H1 (cell line): ENCODE results near the gene CPHXL2. TPM values are rescaled to one million over a fixed set of nuclear protein-coding genes. Genes with fewer than 3 reads are reported as not detected.

Experiments
- CTCF ChIA-PET: fragments of 300-600 bp; sonication (Branson Sonifier 250); formaldehyde crosslinking; loops from one replicate; lab custom pipeline; 2021; ENCODE audit not compliant: partially characterized antibody; lab: Charles Lee
- POLR2A ChIA-PET: fragments of 300-600 bp; sonication (Branson Sonifier 250); formaldehyde crosslinking; loops from one replicate; lab custom pipeline; 2021; ENCODE audit warnings: inconsistent platforms; ENCODE audit not compliant: partially characterized antibody; lab: Charles Lee
- DNase-seq, 2 experiments: peaks; one replicate each; pipeline versions ENCODE4 v3.0.0 to v3.0.0-alpha.2; 2010 to 2022; ENCODE audit warnings: low spot score in 2 of 2, low read depth in 1 of 2, mixed read lengths in 1 of 2
- FAIRE-seq: peaks from 2 replicates; lab custom pipeline; 2011; peaks lifted over from hg19 to GRCh38; lab: Jason Lieb, UNC
- H2AFZ ChIP-seq: 2 replicates; pipeline ENCODE4 v1.8.1; 2012; ENCODE audit warnings: low read length, inconsistent platforms
- H2AK5ac ChIP-seq: 2 replicates; pipeline ENCODE4 v1.6.1; 2013; ENCODE audit warnings: low read depth, low read length
- H2BK120ac ChIP-seq: replicated peaks from 2 replicates; pipeline ENCODE3; 2013; ENCODE audit warnings: low read depth, low read length, inconsistent platforms
- H2BK12ac ChIP-seq: 2 replicates; pipeline ENCODE4 v1.6.1; 2013; ENCODE audit warnings: low read depth, low read length
- H2BK15ac ChIP-seq: 2 replicates; pipeline ENCODE4 v1.6.1; 2013; ENCODE audit warnings: low read length
- H2BK20ac ChIP-seq: 2 replicates; pipeline ENCODE4 v1.6.1; 2013; ENCODE audit warnings: low read length
- H2BK5ac ChIP-seq: 2 replicates; pipeline ENCODE4 v1.6.1; 2013; ENCODE audit warnings: low read depth, low read length
- H3K14ac ChIP-seq: 2 replicates; pipeline ENCODE4 v1.6.1; 2013; ENCODE audit warnings: inconsistent platforms; ENCODE audit not compliant: insufficient read length
- H3K18ac ChIP-seq: 2 replicates; pipeline ENCODE4 v1.6.1; 2013; ENCODE audit warnings: low read length; ENCODE audit errors: extremely low read depth
- H3K23ac ChIP-seq: 2 replicates; pipeline ENCODE4 v1.6.1; 2013; ENCODE audit warnings: inconsistent platforms; ENCODE audit not compliant: insufficient read length
- H3K23me2 ChIP-seq: 2 replicates; pipeline ENCODE4 v1.6.1; 2013; ENCODE audit warnings: low read depth, low read length
- H3K27ac ChIP-seq: 2 replicates; pipeline ENCODE4 v1.6.1; 2011; ENCODE audit warnings: low read depth, low read length, inconsistent platforms
- H3K27me3 ChIP-seq, 4 experiments: replicated peaks in 1 of 4; 1 replicate in 1 of 4; 2 replicates in 3 of 4; pipeline versions ENCODE4 v1.6.1 to v1.8.1; 2011 to 2013; ENCODE audit warnings: low read length in 3 of 4, mild to moderate bottlenecking in 3 of 4, inconsistent platforms in 2 of 4, mixed read lengths in 2 of 4, moderate library complexity in 1 of 4; ENCODE audit not compliant: control insufficient read depth in 3 of 4, insufficient read depth in 3 of 4; ENCODE audit errors: extremely low read depth in 1 of 4
- H3K36me3 ChIP-seq, 4 experiments: 2 replicates each; pipeline versions ENCODE4 v1.6.1 to v1.8.1; 2011 to 2013; ENCODE audit warnings: mild to moderate bottlenecking in 4 of 4, low read length in 3 of 4, moderate library complexity in 2 of 4, control low read depth in 1 of 4, inconsistent platforms in 1 of 4; ENCODE audit not compliant: insufficient read depth in 4 of 4, control insufficient read depth in 2 of 4
- H3K4ac ChIP-seq: replicated peaks from 2 replicates; pipeline ENCODE3; 2013; ENCODE audit warnings: low read length, low read depth, mixed read lengths, inconsistent platforms; ENCODE audit not compliant: insufficient read length
- H3K4me1 ChIP-seq, 4 experiments: replicated peaks in 1 of 4; 1 replicate in 1 of 4; 2 replicates in 3 of 4; pipeline versions ENCODE4 v1.6.1 to v1.8.1; 2011 to 2013; ENCODE audit warnings: low read length in 3 of 4, inconsistent platforms in 2 of 4, mixed read lengths in 1 of 4; ENCODE audit not compliant: insufficient read depth in 4 of 4, control insufficient read depth in 3 of 4
- H3K4me2 ChIP-seq, 2 experiments: 2 replicates each; pipeline versions ENCODE4 v1.6.1 to v1.8.1; 2011 to 2013; ENCODE audit warnings: low read depth in 2 of 2, low read length in 2 of 2, control low read depth in 1 of 2, inconsistent platforms in 1 of 2, mild to moderate bottlenecking in 1 of 2; ENCODE audit not compliant: insufficient read depth in 1 of 2
- H3K4me3 ChIP-seq, 4 experiments: fragments of 200-600, 300-600 bp in 1 of 4; sonication (generic), shearing (Covaris generic), sonication (Bioruptor Twin) in 1 of 4; 2 replicates each; pipeline versions ENCODE4 v1.5.1 to v1.8.1; 2011 to 2016; ENCODE audit warnings: low read length in 4 of 4, low read depth in 3 of 4, control low read depth in 2 of 4, inconsistent platforms in 2 of 4, mild to moderate bottlenecking in 2 of 4, mixed read lengths in 1 of 4, moderate library complexity in 1 of 4; ENCODE audit not compliant: insufficient read depth in 2 of 4; ENCODE audit errors: extremely low read depth in 1 of 4
- H3K56ac ChIP-seq: replicated peaks from 2 replicates; pipeline ENCODE3; 2013; ENCODE audit warnings: low read depth, mild to moderate bottlenecking, mixed read lengths, low read length, inconsistent platforms; ENCODE audit not compliant: insufficient read length
- H3K79me1 ChIP-seq: 2 replicates; pipeline ENCODE4 v1.6.1; 2013; ENCODE audit warnings: low read depth, low read length, control low read depth
- H3K79me2 ChIP-seq, 2 experiments: 2 replicates each; pipeline versions ENCODE4 v1.6.1 to v1.8.1; 2012 to 2013; ENCODE audit warnings: low read length in 2 of 2, mild to moderate bottlenecking in 2 of 2, inconsistent platforms in 1 of 2; ENCODE audit not compliant: insufficient read depth in 2 of 2, control insufficient read depth in 1 of 2
- H3K9ac ChIP-seq, 4 experiments: replicated peaks in 1 of 4; 1 replicate in 1 of 4; 2 replicates in 3 of 4; pipeline versions ENCODE4 v1.6.1 to v1.8.1; 2011 to 2013; ENCODE audit warnings: low read depth in 3 of 4, low read length in 3 of 4, control low read depth in 2 of 4, mild to moderate bottlenecking in 2 of 4, moderate library complexity in 2 of 4, inconsistent platforms in 1 of 4; ENCODE audit errors: extremely low read depth in 1 of 4
- H3K9me3 ChIP-seq, 2 experiments: 2 replicates each; pipeline versions ENCODE4 v1.6.1 to v1.8.1; 2012 to 2013; ENCODE audit warnings: mild to moderate bottlenecking in 2 of 2, moderate library complexity in 2 of 2, control low read depth in 1 of 2, inconsistent platforms in 1 of 2, low read depth in 1 of 2, low read length in 1 of 2, mixed read lengths in 1 of 2; ENCODE audit not compliant: insufficient read depth in 2 of 2
- H4K20me1 ChIP-seq, 2 experiments: replicated peaks in 1 of 2; 2 replicates each; pipeline versions ENCODE3 to v1.8.1; 2011 to 2013; ENCODE audit warnings: inconsistent platforms in 2 of 2, low read length in 2 of 2, mild to moderate bottlenecking in 1 of 2; ENCODE audit not compliant: insufficient read depth in 2 of 2, control insufficient read depth in 1 of 2
- H4K5ac ChIP-seq: 2 replicates; pipeline ENCODE4 v1.6.1; 2013; ENCODE audit warnings: low read length, low read depth, mixed read lengths, inconsistent platforms; ENCODE audit not compliant: insufficient read length
- H4K8ac ChIP-seq: 2 replicates; pipeline ENCODE4 v1.8.0; 2013; ENCODE audit warnings: mild to moderate bottlenecking, moderate library complexity, low read length, inconsistent platforms; ENCODE audit not compliant: insufficient read depth; ENCODE audit errors: extremely low read depth
- H4K91ac ChIP-seq: replicated peaks from 2 replicates; pipeline ENCODE3; 2013; ENCODE audit warnings: low read length, mixed read lengths, inconsistent platforms; ENCODE audit not compliant: insufficient read length
- ASH2L ChIP-seq: fragments of 200-600, 300-600 bp; sonication (generic); IDR thresholded peaks from one replicate; pipeline ENCODE4 v1.7.1; 2017; ENCODE audit warnings: low read length
- BCL11A ChIP-seq, 2 experiments: IDR thresholded peaks; one replicate each; pipeline ENCODE4 v1.6.1; 2011; ENCODE audit warnings: low read depth in 2 of 2, low read length in 2 of 2, mild to moderate bottlenecking in 2 of 2
- CHD2 ChIP-seq: IDR thresholded peaks from 2 replicates; pipeline ENCODE4 v1.6.1; 2012; ENCODE audit warnings: low read length, improper control_type of control experiment
- CREB1 ChIP-seq: IDR thresholded peaks from 2 replicates; pipeline ENCODE4 v1.6.1; 2012; ENCODE audit warnings: inconsistent platforms
- EP300 ChIP-seq, 2 experiments: IDR thresholded peaks; 1 replicate in 1 of 2; 2 replicates in 1 of 2; pipeline ENCODE4 v1.6.1; 2011 to 2012; ENCODE audit warnings: low read depth in 2 of 2, low read length in 2 of 2, mild to moderate bottlenecking in 2 of 2, borderline replicate concordance in 1 of 2, inconsistent platforms in 1 of 2, moderate library complexity in 1 of 2
- RNF2 ChIP-seq: fragments of 200-900, 300-1000 bp; sonication (generic); IDR thresholded peaks from 2 replicates; pipeline ENCODE4 v1.7.1; 2016; ENCODE audit warnings: borderline replicate concordance, low read depth, mild to moderate bottlenecking, antibody characterized with exemption, low read length; ENCODE audit not compliant: poor library complexity, severe bottlenecking; ENCODE audit errors: missing control alignments
- SIX5 ChIP-seq: IDR thresholded peaks from 2 replicates; pipeline ENCODE4 v1.6.1; 2011; ENCODE audit warnings: mild to moderate bottlenecking, low read depth, low read length
- TBP ChIP-seq: IDR thresholded peaks from 2 replicates; pipeline ENCODE4 v1.6.1; 2011; ENCODE audit warnings: low read depth, low read length, improper control_type of control experiment
- TCF12 ChIP-seq: IDR thresholded peaks from 2 replicates; pipeline ENCODE4 v1.6.1; 2011; ENCODE audit warnings: low read depth, mild to moderate bottlenecking, low read length
- WGBS, 2 experiments: shearing (Covaris generic) in 1 of 2; methylation state at CpG; one replicate each; pipeline versions ENCODE4 v1.1.6 to v1.1.7; 2013 to 2015; ENCODE audit warnings: low lambda C conversion rate in 2 of 2, mixed read lengths in 2 of 2, inconsistent platforms in 1 of 2, low coverage in 1 of 2, missing lambda C conversion rate in 1 of 2; ENCODE audit not compliant: insufficient replicate concordance in 2 of 2, insufficient coverage in 1 of 2, insufficient read length in 1 of 2; ENCODE audit errors: extremely low coverage in 1 of 2, missing lambda C conversion rate in 1 of 2; 5-methylcytosine and 5-hydroxymethylcytosine counted together
- polyA plus RNA-seq, 7 experiments: library from polyadenylated mRNA; depleted of rRNA in 3 of 7; stranded (reverse) in 5 of 7; unstranded in 2 of 7; fragments of >200 nt in 5 of 7; fragments of 200-250 nt in 2 of 7; gene quantifications; 1 replicate in 5 of 7; 2 replicates in 1 of 7; 4 replicates in 1 of 7; pipeline versions ENCODE4 v1.2.1 to v1.2.3, GENCODE V29; 2011 to 2013; ENCODE audit warnings: missing spikeins in 2 of 7, mixed read lengths in 2 of 7
- total RNA-seq: library from RNA; stranded (reverse); fragmentation: NEBNext Ultra II Directional; extraction: Animal tissue kit (Norgen Biotek cat#: 25700); gene quantifications from 2 replicates; pipeline ENCODE4 v1.2.1, GENCODE V29; 2021
- TF ChIP-seq, protein P1 (sequence below): IDR thresholded peaks from 2 replicates; pipeline ENCODE4 v1.6.1; 2012; ENCODE audit warnings: inconsistent platforms

The CPHXL2 gene
- total and polyA plus RNA-seq, 2 of the 8 experiments (the other 6 are each of a cell fraction or from before 2014, with no cell fraction given): not detected

DNA sequence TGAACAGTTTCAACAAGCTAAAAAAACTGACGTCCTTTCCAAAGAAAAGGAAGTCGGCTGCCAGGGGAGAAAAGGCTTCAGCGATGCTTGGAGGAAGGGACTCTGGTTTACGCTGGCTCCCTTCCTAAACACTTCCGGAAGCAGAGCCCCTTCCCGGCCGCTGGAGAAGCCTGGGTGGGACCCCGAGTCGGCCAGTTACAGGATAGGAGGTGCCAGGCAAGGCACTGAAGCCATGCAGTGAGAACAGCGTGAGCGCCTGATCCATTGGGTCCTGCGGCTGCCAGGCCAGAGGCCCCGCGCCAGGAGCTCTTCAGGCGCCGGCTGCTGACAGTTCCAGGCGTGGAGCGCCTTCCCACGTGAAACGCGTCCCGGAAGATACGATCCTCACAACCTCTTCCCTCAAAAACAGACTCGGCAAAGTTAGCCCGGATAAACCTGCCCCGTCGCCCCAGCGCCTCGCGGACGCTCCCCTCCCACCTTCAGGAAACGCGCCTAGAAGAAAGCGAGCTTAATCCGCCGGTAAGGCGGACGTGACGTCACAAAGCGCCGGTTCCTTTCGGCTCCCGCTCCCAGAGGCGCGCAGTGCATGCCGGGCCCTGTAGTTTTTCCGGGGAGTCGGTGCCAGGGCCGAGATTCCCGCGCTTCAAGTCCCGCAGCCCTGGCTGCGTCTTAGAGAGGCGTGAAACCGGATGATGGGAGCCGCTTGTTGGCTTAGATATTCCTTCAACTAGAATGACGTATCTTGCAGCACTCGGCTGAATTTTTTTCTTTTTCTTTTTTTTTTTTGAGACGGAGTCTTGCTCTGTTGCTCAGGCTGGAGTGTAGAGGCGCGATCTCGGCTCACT is 53.8 kb downstream of the CPHXL2 start, which contains the start of gene ADAT1:
TSS of gene ADAT1 (minus strand) at position 521 of the 845 bp plus-strand sequence. CDS start 2,482 bp downstream, outside the sequence.
- Histone ChIP-seq H2BK120ac (no peak within 1 kb of the TSS), H3K56ac (peak within 1 kb of the TSS; percentile 67), H4K91ac (peak within 1 kb of the TSS; percentile 23), H3K4me3 (peak within 1 kb of the TSS; percentile 80 to 96 (median 85)), H2BK12ac (peak within 1 kb of the TSS; percentile 60; the same call in 1 of the 2 replicates), H3K79me1 (no peaks in the 10 kb centered on the region; the same call in 1 of the 2 replicates), H3K4ac (no peak within 1 kb of the TSS), H2BK20ac (no peak within 1 kb of the TSS), H3K18ac (peak within 1 kb of the TSS; percentile 71), H2AFZ (peak within 1 kb of the TSS; percentile 77), H3K23ac (no peak within 1 kb of the TSS), H3K4me1 (peaks cover 0 to 9% (median 4%) of the 10 kb centered on the region in 4 experiments; a peak in 5 of 7 replicates), H2AK5ac (no peak within 1 kb of the TSS), H3K9me3 (no peaks in the 10 kb centered on the region), H3K4me2 (peak within 1 kb of the TSS; percentile 77 to 99), H4K5ac (peak within 1 kb of the TSS; percentile 90), H3K36me3 (peaks cover 19 to 43% (median 33%) of the 10 kb centered on the region in 4 experiments), H2BK15ac (no peak within 1 kb of the TSS), H3K27me3 (no peaks in the 10 kb centered on the region), H3K27ac (peak within 1 kb of the TSS; percentile 90), H2BK5ac (peak within 1 kb of the TSS; percentile 90; the same call in 1 of the 2 replicates), H3K79me2 (peaks cover 0 to 6% of the 10 kb centered on the region in 2 experiments; a peak in 1 of 4 replicates), H3K9ac (peak within 1 kb of the TSS; percentile 82 to 97 (median 91)), H4K8ac (peak within 1 kb of the TSS; percentile 93), H3K14ac (no peak within 1 kb of the TSS), H4K20me1 (no peaks in the 10 kb centered on the region), H3K23me2 (peaks cover 6% of the 10 kb centered on the region)
- WGBS, 2 experiments: 5% methylated on average over 56 of the region's 62 CpGs; no CpG with 5 or more reads in 1 of the 2 experiments
- ChIA-PET POLR2A (interaction anchor here (0.6 to 2.7 kb wide), 20 partner anchors 9 to 188 kb away, joined by 3 to 21 read pairs (median 4); partner anchors contain the start of genes CFDP1, GABARAPL2, KARS1 and TERF2IP), CTCF (interaction anchor here (0.6 to 4.3 kb wide), 11 partner anchors 18 to 410 kb away, joined by 3 to 20 read pairs (median 4); no protein-coding TSS in a partner anchor)
- peak; percentile 91 to 96 for DNase-seq
- FAIRE-seq: no peak
- TF ChIP-seq CREB1: peak; percentile 94
- peak; percentile 81 for TF ChIP-seq SIX5
- TF ChIP-seq ASH2L: peak; percentile 88
- TF ChIP-seq TCF12: no peak
- TF ChIP-seq, protein P1, sequence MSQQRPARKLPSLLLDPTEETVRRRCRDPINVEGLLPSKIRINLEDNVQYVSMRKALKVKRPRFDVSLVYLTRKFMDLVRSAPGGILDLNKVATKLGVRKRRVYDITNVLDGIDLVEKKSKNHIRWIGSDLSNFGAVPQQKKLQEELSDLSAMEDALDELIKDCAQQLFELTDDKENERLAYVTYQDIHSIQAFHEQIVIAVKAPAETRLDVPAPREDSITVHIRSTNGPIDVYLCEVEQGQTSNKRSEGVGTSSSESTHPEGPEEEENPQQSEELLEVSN: peak; percentile 65; the same call in 1 of the 2 replicates
- peak in 1 of 2 experiments; percentile 12; a peak in 1 of 3 replicates for TF ChIP-seq EP300 (IDR thresholded peaks at IDR 0.05; ENCODE audit: borderline replicate concordance in 1 of 2, low read depth in 2 of 2, low read length in 2 of 2)
- peak; percentile 99 for TF ChIP-seq CHD2
- TF ChIP-seq TBP: peak; percentile 62; the same call in 1 of the 2 replicates
- TF ChIP-seq RNF2: no peak
- TF ChIP-seq BCL11A (IDR thresholded peaks at IDR 0.05; ENCODE audit: low read depth in 2 of 2, low read length in 2 of 2): no peak
